Measurements from ENCODE around the gene NPW.
A peak's percentile ranks its signal among the peaks of the same experiment; 100 is the strongest.

DNA sequence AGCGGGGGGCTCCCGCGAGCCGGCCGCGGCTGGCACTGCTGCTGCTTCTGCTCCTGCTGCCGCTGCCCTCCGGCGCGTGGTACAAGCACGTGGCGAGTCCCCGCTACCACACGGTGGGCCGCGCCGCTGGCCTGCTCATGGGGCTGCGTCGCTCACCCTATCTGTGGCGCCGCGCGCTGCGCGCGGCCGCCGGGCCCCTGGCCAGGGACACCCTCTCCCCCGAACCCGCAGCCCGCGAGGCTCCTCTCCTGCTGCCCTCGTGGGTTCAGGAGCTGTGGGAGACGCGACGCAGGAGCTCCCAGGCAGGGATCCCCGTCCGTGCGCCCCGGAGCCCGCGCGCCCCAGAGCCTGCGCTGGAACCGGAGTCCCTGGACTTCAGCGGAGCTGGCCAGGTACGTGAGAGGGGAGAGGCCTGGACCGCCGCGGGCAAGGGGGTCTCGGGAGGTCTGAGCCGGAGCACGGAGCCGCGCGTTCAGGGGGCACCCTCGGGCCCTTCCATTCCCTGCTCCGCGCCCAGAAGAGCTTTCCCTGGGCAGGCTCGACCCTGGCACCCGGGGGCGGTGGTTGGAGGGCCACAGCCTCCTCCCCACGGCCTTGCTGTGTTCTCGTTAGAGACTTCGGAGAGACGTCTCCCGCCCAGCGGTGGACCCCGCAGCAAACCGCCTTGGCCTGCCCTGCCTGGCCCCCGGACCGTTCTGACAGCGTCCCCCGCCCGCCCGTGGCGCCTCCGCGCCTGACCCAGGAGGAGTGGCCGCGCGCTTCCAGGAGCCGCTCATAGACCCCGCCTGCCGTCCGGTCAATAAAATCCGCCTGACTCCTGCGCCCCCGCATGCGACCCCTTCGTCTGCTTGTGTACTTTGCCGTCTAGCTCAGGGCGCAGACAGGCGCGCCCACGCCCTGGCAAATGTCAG, 591 bp downstream of the NPW start:
- TF ChIP-seq EZH2 (IDR thresholded peaks at IDR 0.05; ENCODE audit: low read depth, low read length, severe bottlenecking) = peak; percentile 86
- TF ChIP-seq, protein P1, sequence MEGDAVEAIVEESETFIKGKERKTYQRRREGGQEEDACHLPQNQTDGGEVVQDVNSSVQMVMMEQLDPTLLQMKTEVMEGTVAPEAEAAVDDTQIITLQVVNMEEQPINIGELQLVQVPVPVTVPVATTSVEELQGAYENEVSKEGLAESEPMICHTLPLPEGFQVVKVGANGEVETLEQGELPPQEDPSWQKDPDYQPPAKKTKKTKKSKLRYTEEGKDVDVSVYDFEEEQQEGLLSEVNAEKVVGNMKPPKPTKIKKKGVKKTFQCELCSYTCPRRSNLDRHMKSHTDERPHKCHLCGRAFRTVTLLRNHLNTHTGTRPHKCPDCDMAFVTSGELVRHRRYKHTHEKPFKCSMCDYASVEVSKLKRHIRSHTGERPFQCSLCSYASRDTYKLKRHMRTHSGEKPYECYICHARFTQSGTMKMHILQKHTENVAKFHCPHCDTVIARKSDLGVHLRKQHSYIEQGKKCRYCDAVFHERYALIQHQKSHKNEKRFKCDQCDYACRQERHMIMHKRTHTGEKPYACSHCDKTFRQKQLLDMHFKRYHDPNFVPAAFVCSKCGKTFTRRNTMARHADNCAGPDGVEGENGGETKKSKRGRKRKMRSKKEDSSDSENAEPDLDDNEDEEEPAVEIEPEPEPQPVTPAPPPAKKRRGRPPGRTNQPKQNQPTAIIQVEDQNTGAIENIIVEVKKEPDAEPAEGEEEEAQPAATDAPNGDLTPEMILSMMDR (IDR thresholded peaks at IDR 0.05; ENCODE audit: control extremely low read depth in 1 of 3, insufficient read depth in 1 of 3, low read depth in 1 of 3, low read length in 3 of 3) = no peak
- TF ChIP-seq TAF1 (IDR thresholded peaks at IDR 0.05; ENCODE audit: low read depth, low read length) = no peak
- TF ChIP-seq SP4 (IDR thresholded peaks at IDR 0.05; ENCODE audit: low read length) = no peak
- no peak for TF ChIP-seq RXRA (IDR thresholded peaks at IDR 0.05; ENCODE audit: insufficient read depth, low read depth, low read length)
- no peak for TF ChIP-seq POLR2A (IDR thresholded peaks at IDR 0.05; ENCODE audit: control extremely low read depth in 1 of 2, low read depth in 2 of 2, low read length in 2 of 2)
- TF ChIP-seq CEBPB (IDR thresholded peaks at IDR 0.05; ENCODE audit: low read depth, low read length) = no peak
- no peak for TF ChIP-seq CBX5 (IDR thresholded peaks at IDR 0.05; ENCODE audit: low read depth, low read length)
- no peak for TF ChIP-seq EP300 (IDR thresholded peaks at IDR 0.05; ENCODE audit: borderline replicate concordance in 1 of 2, low read depth in 2 of 2, low read length in 2 of 2)
- no peak for TF ChIP-seq HDAC2 (IDR thresholded peaks at IDR 0.05; ENCODE audit: borderline replicate concordance in 1 of 2, low read depth in 2 of 2, low read length in 2 of 2)
- TF ChIP-seq JUND (IDR thresholded peaks at IDR 0.05; ENCODE audit: low read length) = no peak
- no peak for TF ChIP-seq SP1 (IDR thresholded peaks at IDR 0.05; ENCODE audit: low read depth, low read length)
- no peak for TF ChIP-seq TAF7 (optimal IDR thresholded peaks at IDR 0.05; ENCODE audit: borderline replicate concordance, low read depth, low read length)
- TF ChIP-seq GABPA (IDR thresholded peaks at IDR 0.05; ENCODE audit: borderline replicate concordance, insufficient read depth, low read length) = no peak; the same call in 1 of the 2 replicates
